Measurements from ENCODE around the gene TMEM132E. TPM values are rescaled to one million over a fixed set of nuclear protein-coding genes. Genes with fewer than 3 reads are reported as not detected.

TMEM132E gene
- total and polyA plus RNA-seq, 10 of the 15 experiments (the other 5 are each of a cell fraction or from before 2014, with no cell fraction given), result not detected

DNA sequence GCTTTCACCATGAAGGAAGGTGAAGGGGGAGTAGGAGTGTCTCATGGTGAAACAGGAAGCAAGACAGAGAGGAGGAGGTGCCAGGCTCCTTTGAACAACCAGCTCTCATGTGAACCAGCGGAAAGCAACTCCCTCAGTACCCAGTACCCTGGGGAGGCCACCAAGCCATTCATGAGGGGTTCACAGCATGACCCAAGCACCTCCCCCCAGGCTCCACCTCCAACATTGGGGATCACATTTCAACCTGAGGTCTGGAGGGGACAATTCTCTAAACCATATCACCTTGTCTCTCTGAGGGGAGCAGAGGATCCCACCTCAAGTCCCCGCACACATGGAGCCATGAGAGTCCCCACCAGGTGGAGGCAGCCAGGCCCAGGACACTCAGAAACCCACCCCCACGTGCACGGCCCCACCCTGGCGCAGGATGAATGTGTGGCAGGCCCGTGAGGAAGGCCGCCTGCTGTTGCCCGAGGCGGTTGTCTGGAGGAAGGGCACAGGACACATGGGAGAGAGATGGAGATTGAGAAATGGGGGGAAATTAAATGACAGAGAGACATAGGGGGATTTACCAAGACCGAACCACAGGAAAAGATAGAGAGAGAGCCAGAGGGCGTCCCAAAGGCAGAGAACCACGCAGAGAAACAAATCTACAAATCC, 85.9 kb downstream of the TMEM132E start:
- no peak for DNase-seq (ENCODE audit: low read depth, low spot score)
- WGBS (ENCODE audit: insufficient coverage, insufficient replicate concordance, low lambda C conversion rate, missing lambda C conversion rate), result 42% methylated on average over 12 of the region's 12 CpGs
- no peak overlapping the region for H3K4me3 ChIP-seq
- no peak for ATAC-seq
- H3K9ac ChIP-seq (ENCODE audit: control insufficient read depth, insufficient read depth, low read length), result no peak overlapping the region
- SMC1A ChIA-PET (ENCODE audit: uncharacterized antibody, unreplicated experiment), result no interaction called here
- no TSS peak for BruUV-seq (replicated peaks)
- no peaks in the 10 kb centered on the region for H4K20me1 ChIP-seq (ENCODE audit: control insufficient read depth, insufficient read depth)
- RAD21 ChIA-PET (ENCODE audit: unreplicated experiment), result no interaction called here
- no peaks in the 10 kb centered on the region for H3K79me2 ChIP-seq (ENCODE audit: control insufficient read depth, insufficient read depth, low read length)
- intact Hi-C loops (cut with micrococcal nuclease; ENCODE audit: unreplicated experiment), result no loop called here
- no peak for FAIRE-seq
- no peaks in the 10 kb centered on the region for H3K4me1 ChIP-seq (ENCODE audit: control insufficient read depth, insufficient read depth, low read length)
- POLR2A ChIA-PET, result no interaction called here
- CTCF ChIA-PET, result no interaction called here
- H3K36me3 ChIP-seq (ENCODE audit: control insufficient read depth in 2 of 2, insufficient read depth in 2 of 2, low read length in 1 of 2), result no peaks in the 10 kb centered on the region
- no peak overlapping the region for H2AFZ ChIP-seq (ENCODE audit: control insufficient read depth, low read depth, low read length)
- H3K9me3 ChIP-seq (replicated peaks; ENCODE audit: control insufficient read depth, insufficient read depth, low read length), result no peaks in the 10 kb centered on the region
- TF ChIP-seq PML (IDR thresholded peaks at IDR 0.05; ENCODE audit: low read length) (no peak), ETV6 (conservative IDR thresholded peaks at IDR 0.05 in 1 of 2, IDR thresholded peaks at IDR 0.05 in 1 of 2; ENCODE audit: borderline replicate concordance in 1 of 2, low read depth in 1 of 2) (no peak)
- H3K27me3 ChIP-seq (replicated peaks in 1 of 2; ENCODE audit: control insufficient read depth in 2 of 2, insufficient read depth in 2 of 2, low read length in 1 of 2), result peaks cover 0 to 3% of the 10 kb centered on the region in 2 experiments; a peak in 2 of 4 replicates
- in situ Hi-C loops (cut with MboI), result no loop called here
- no peak overlapping the region for H3K27ac ChIP-seq (ENCODE audit: control insufficient read depth, insufficient read depth)
- H3K4me2 ChIP-seq (ENCODE audit: control insufficient read depth, insufficient read depth), result no peak overlapping the region

- FAIRE-seq, result no peak
- 15% methylated on average over 18 of the region's 22 CpGs for WGBS (ENCODE audit: insufficient coverage, insufficient replicate concordance, low lambda C conversion rate, missing lambda C conversion rate)
- H3K4me1 ChIP-seq (ENCODE audit: control insufficient read depth, insufficient read depth, low read length), result no peaks in the 10 kb centered on the region
- no peaks in the 10 kb centered on the region for H3K79me2 ChIP-seq (ENCODE audit: control insufficient read depth, insufficient read depth, low read length)
- H3K27me3 ChIP-seq (replicated peaks in 1 of 2; ENCODE audit: control insufficient read depth in 2 of 2, insufficient read depth in 2 of 2, low read length in 1 of 2), result peaks cover 0 to 4% of the 10 kb centered on the region in 2 experiments; a peak in 2 of 4 replicates
- no peak overlapping the region for H3K4me2 ChIP-seq (ENCODE audit: control insufficient read depth, insufficient read depth)
- no TSS peak for BruUV-seq (replicated peaks)
- H3K9ac ChIP-seq (ENCODE audit: control insufficient read depth, insufficient read depth, low read length), result no peak overlapping the region
- no peak overlapping the region for H3K4me3 ChIP-seq
- H3K9me3 ChIP-seq (replicated peaks; ENCODE audit: control insufficient read depth, insufficient read depth, low read length), result no peaks in the 10 kb centered on the region
- DNase-seq (ENCODE audit: low read depth, low spot score), result no peak
- SMC1A ChIA-PET (ENCODE audit: uncharacterized antibody, unreplicated experiment), result no interaction called here
- H3K27ac ChIP-seq (ENCODE audit: control insufficient read depth, insufficient read depth), result no peak overlapping the region
- no peaks in the 10 kb centered on the region for H3K36me3 ChIP-seq (ENCODE audit: control insufficient read depth in 2 of 2, insufficient read depth in 2 of 2, low read length in 1 of 2)
- POLR2A ChIA-PET, result no interaction called here
- in situ Hi-C loops (cut with MboI) (no loop called here), intact Hi-C loops (cut with micrococcal nuclease; ENCODE audit: unreplicated experiment) (no loop called here)
- RAD21 ChIA-PET (ENCODE audit: unreplicated experiment), result interaction anchor here (0.6 kb wide), 1 partner anchor 869 kb away, joined by 3 read pairs; no protein-coding TSS in a partner anchor
- no peaks in the 10 kb centered on the region for H4K20me1 ChIP-seq (ENCODE audit: control insufficient read depth, insufficient read depth)
- H2AFZ ChIP-seq (ENCODE audit: control insufficient read depth, low read depth, low read length), result no peak overlapping the region
- CTCF ChIA-PET, result no interaction called here
- ATAC-seq, result no peak
- TF ChIP-seq TBL1XR1 (IDR thresholded peaks at IDR 0.05; ENCODE audit: low read depth, low read length) (no peak), PAX8 (IDR thresholded peaks at IDR 0.05) (no peak), RCOR1 (conservative IDR thresholded peaks at IDR 0.05; ENCODE audit: low read depth, low read length) (no peak), MEF2A (IDR thresholded peaks at IDR 0.05; ENCODE audit: insufficient read depth, low read depth, low read length) (no peak)
- TF ChIP-seq, protein P1, sequence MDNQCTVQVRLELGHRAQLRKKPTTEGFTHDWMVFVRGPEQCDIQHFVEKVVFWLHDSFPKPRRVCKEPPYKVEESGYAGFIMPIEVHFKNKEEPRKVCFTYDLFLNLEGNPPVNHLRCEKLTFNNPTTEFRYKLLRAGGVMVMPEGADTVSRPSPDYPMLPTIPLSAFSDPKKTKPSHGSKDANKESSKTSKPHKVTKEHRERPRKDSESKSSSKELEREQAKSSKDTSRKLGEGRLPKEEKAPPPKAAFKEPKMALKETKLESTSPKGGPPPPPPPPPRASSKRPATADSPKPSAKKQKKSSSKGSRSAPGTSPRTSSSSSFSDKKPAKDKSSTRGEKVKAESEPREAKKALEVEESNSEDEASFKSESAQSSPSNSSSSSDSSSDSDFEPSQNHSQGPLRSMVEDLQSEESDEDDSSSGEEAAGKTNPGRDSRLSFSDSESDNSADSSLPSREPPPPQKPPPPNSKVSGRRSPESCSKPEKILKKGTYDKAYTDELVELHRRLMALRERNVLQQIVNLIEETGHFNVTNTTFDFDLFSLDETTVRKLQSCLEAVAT (IDR thresholded peaks at IDR 0.05), result no peak
- TF ChIP-seq, protein P2, sequence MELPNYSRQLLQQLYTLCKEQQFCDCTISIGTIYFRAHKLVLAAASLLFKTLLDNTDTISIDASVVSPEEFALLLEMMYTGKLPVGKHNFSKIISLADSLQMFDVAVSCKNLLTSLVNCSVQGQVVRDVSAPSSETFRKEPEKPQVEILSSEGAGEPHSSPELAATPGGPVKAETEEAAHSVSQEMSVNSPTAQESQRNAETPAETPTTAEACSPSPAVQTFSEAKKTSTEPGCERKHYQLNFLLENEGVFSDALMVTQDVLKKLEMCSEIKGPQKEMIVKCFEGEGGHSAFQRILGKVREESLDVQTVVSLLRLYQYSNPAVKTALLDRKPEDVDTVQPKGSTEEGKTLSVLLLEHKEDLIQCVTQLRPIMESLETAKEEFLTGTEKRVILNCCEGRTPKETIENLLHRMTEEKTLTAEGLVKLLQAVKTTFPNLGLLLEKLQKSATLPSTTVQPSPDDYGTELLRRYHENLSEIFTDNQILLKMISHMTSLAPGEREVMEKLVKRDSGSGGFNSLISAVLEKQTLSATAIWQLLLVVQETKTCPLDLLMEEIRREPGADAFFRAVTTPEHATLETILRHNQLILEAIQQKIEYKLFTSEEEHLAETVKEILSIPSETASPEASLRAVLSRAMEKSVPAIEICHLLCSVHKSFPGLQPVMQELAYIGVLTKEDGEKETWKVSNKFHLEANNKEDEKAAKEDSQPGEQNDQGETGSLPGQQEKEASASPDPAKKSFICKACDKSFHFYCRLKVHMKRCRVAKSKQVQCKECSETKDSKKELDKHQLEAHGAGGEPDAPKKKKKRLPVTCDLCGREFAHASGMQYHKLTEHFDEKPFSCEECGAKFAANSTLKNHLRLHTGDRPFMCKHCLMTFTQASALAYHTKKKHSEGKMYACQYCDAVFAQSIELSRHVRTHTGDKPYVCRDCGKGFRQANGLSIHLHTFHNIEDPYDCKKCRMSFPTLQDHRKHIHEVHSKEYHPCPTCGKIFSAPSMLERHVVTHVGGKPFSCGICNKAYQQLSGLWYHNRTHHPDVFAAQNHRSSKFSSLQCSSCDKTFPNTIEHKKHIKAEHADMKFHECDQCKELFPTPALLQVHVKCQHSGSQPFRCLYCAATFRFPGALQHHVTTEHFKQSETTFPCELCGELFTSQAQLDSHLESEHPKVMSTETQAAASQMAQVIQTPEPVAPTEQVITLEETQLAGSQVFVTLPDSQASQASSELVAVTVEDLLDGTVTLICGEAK (IDR thresholded peaks at IDR 0.05; ENCODE audit: borderline replicate concordance), result no peak
Measured at GRCh38 chr17:34665819-34666763, 86.7 kb downstream of the TMEM132E start.

Data from GM12878 (cell line).